Measurements from ENCODE around the gene TSPAN4. TPM values are rescaled to one million over a fixed set of nuclear protein-coding genes. Genes with fewer than 3 reads are reported as not detected.

Gene TSPAN4
- total RNA-seq, 6 experiments from 2014 or later: 193 to 267 (median 212) TPM

- peak; percentile 85 for TF ChIP-seq CTCF (IDR thresholded peaks at IDR 0.05)
- H3K9me3 Mint-ChIP-seq: no peaks in the 10 kb centered on the region
- H3K27ac Mint-ChIP-seq: peak within 1 kb of the TSS; percentile 89
- H3K4me3 Mint-ChIP-seq: peak within 1 kb of the TSS; percentile 91
- no peaks in the 10 kb centered on the region for H3K36me3 Mint-ChIP-seq (ENCODE audit: low read depth)
- peaks cover 12% of the 10 kb centered on the region for H3K4me1 Mint-ChIP-seq (ENCODE audit: low read depth)
- H3K27me3 Mint-ChIP-seq (ENCODE audit: insufficient read depth): peaks cover 4% of the 10 kb centered on the region; the same call in 1 of the 2 replicates
- DNase-seq: peak; percentile 63
These were observed 44.4 kb upstream of the TSPAN4 start, which contains the start of gene SLC25A22 for GRCh38 chr11:798093-798713. Gene SLC25A22, minus strand, starts transcription at chr11:798281. Its CDS starts 3,275 bp downstream, at chr11:795006.

- TF ChIP-seq CTCF (IDR thresholded peaks at IDR 0.05): no peak
- DNase-seq: no peak
- no peak overlapping the region for H3K4me3 Mint-ChIP-seq
- peaks cover 4% of the 10 kb centered on the region; the same call in 1 of the 2 replicates for H3K27me3 Mint-ChIP-seq (ENCODE audit: insufficient read depth)
- no peaks in the 10 kb centered on the region for H3K36me3 Mint-ChIP-seq (ENCODE audit: low read depth)
- no peak overlapping the region for H3K27ac Mint-ChIP-seq
- H3K9me3 Mint-ChIP-seq: no peaks in the 10 kb centered on the region
- H3K4me1 Mint-ChIP-seq (ENCODE audit: low read depth): peaks cover 18% of the 10 kb centered on the region
These were observed 42.9 kb upstream of the TSPAN4 start for GRCh38 chr11:799641-800316.

- DNase-seq: no peak
- H3K4me3 Mint-ChIP-seq: no peak overlapping the region
- H3K4me1 Mint-ChIP-seq (ENCODE audit: low read depth): peaks cover 18% of the 10 kb centered on the region
- H3K9me3 Mint-ChIP-seq: no peaks in the 10 kb centered on the region
- H3K27ac Mint-ChIP-seq: no peak overlapping the region
- peaks cover 4% of the 10 kb centered on the region; the same call in 1 of the 2 replicates for H3K27me3 Mint-ChIP-seq (ENCODE audit: insufficient read depth)
- H3K36me3 Mint-ChIP-seq (ENCODE audit: low read depth): no peaks in the 10 kb centered on the region
- no peak for TF ChIP-seq CTCF (IDR thresholded peaks at IDR 0.05)
These were observed 42.2 kb upstream of the TSPAN4 start for GRCh38 chr11:800473-800872.

GRCh38 chr11:801097-801780, 41.4 kb upstream of the TSPAN4 start:
- no peak for DNase-seq
- no peaks in the 10 kb centered on the region for H3K36me3 Mint-ChIP-seq (ENCODE audit: low read depth)
- H3K4me1 Mint-ChIP-seq (ENCODE audit: low read depth): peaks cover 15% of the 10 kb centered on the region
- H3K9me3 Mint-ChIP-seq: no peaks in the 10 kb centered on the region
- H3K27ac Mint-ChIP-seq: no peak overlapping the region
- H3K4me3 Mint-ChIP-seq: no peak overlapping the region
- TF ChIP-seq CTCF (IDR thresholded peaks at IDR 0.05): no peak
- H3K27me3 Mint-ChIP-seq (ENCODE audit: insufficient read depth): peaks cover 2% of the 10 kb centered on the region; the same call in 1 of the 2 replicates

GRCh38 chr11:802018-802617, 40.5 kb upstream of the TSPAN4 start:
- H3K27me3 Mint-ChIP-seq (ENCODE audit: insufficient read depth): peaks cover 2% of the 10 kb centered on the region; the same call in 1 of the 2 replicates
- no peaks in the 10 kb centered on the region for H3K36me3 Mint-ChIP-seq (ENCODE audit: low read depth)
- H3K4me3 Mint-ChIP-seq: no peak overlapping the region
- no peak overlapping the region for H3K27ac Mint-ChIP-seq
- no peak for TF ChIP-seq CTCF (IDR thresholded peaks at IDR 0.05)
- DNase-seq: no peak
- H3K9me3 Mint-ChIP-seq: no peaks in the 10 kb centered on the region
- peaks cover 6% of the 10 kb centered on the region; the same call in 1 of the 2 replicates for H3K4me1 Mint-ChIP-seq (ENCODE audit: low read depth)
